Spleen (tissue), 11 donors: ENCODE data around the gene DSTYK. TPM values are rescaled to one million over a fixed set of nuclear protein-coding genes. Genes with fewer than 3 reads are reported as not detected.

Experiments used
- DNase-seq: peaks from one replicate; pipeline ENCODE4 v3.0.0-alpha.2; 2020
- H3K27ac ChIP-seq, 8 donors: fragments of 200-600 bp; sonication (generic) in 7 of 8; 1 replicate in 4 of 8; 2 replicates in 4 of 8; pipeline versions ENCODE4 v1.5.0 to v1.8.0; 2016 to 2021; ENCODE audit warnings: inconsistent platforms in 4 of 8, mild to moderate bottlenecking in 4 of 8, moderate library complexity in 1 of 8
- H3K27me3 ChIP-seq, 7 donors: fragments of 200-600 bp; sonication (generic) in 6 of 7; replicated peaks in 1 of 7; 1 replicate in 4 of 7; 2 replicates in 3 of 7; pipeline versions ENCODE4 v1.5.0 to v1.8.0; 2016 to 2021; ENCODE audit warnings: inconsistent platforms in 3 of 7, mild to moderate bottlenecking in 1 of 7
- H3K36me3 ChIP-seq, 6 donors: fragments of 200-600 bp; sonication (generic) in 5 of 6; 1 replicate in 4 of 6; 2 replicates in 2 of 6; pipeline versions ENCODE4 v1.5.0 to v1.8.0; 2016 to 2021; ENCODE audit warnings: inconsistent platforms in 2 of 6
- H3K4me1 ChIP-seq, 6 donors: fragments of 200-600 bp; sonication (generic) in 5 of 6; 1 replicate in 3 of 6; 2 replicates in 3 of 6; pipeline versions ENCODE4 v1.5.0 to v1.8.0; 2016 to 2021; ENCODE audit warnings: inconsistent platforms in 3 of 6
- H3K4me3 ChIP-seq, 8 donors: fragments of 200-600 bp; sonication (generic) in 7 of 8; 1 replicate in 4 of 8; 2 replicates in 4 of 8; pipeline versions ENCODE4 v1.5.0 to v1.8.0; 2016 to 2021; ENCODE audit warnings: inconsistent platforms in 4 of 8, mild to moderate bottlenecking in 4 of 8, moderate library complexity in 2 of 8
- H3K9me3 ChIP-seq, 8 donors: fragments of 200-600 bp; sonication (generic) in 7 of 8; 1 replicate in 4 of 8; 2 replicates in 4 of 8; pipeline versions ENCODE4 v1.5.0 to v1.8.0; 2016 to 2021; ENCODE audit warnings: inconsistent platforms in 4 of 8
- CTCF ChIP-seq, 11 experiments: fragments of 200-600 bp in 7 of 11; fragments of 450-650 bp in 4 of 11; sonication (generic) in 4 of 11; IDR thresholded peaks in 8 of 11; conservative IDR thresholded peaks in 3 of 11; 1 replicate in 7 of 11; 2 replicates in 4 of 11; pipeline versions ENCODE4 v1.4.0 to v1.8.0; 2016 to 2021; ENCODE audit warnings: antibody characterized with exemption in 11 of 11, inconsistent platforms in 4 of 11, mild to moderate bottlenecking in 1 of 11
- POLR2A ChIP-seq, 3 donors: fragments of 450-650 bp; IDR thresholded peaks; one replicate each; pipeline ENCODE4 v1.5.1; 2017; ENCODE audit warnings: antibody characterized with exemption in 3 of 3, mild to moderate bottlenecking in 1 of 3
- POLR2AphosphoS5 ChIP-seq, 3 donors: sonication (generic); formaldehyde crosslinking; IDR thresholded peaks; one replicate each; pipeline ENCODE4 v1.5.1; 2017; ENCODE audit warnings: antibody characterized with exemption in 3 of 3
- WGBS, 5 donors: extraction: QIAGEN DNeasy Blood & Tissue Kit in 3 of 5; methylation state at CpG; one replicate each; pipeline versions ENCODE4 v1.1.5 to v1.1.7; 2013 to 2018; 5-methylcytosine and 5-hydroxymethylcytosine counted together
- intact Hi-C: fragments of 100-400 bp; cut with DNase I; formaldehyde crosslinking; loops from one replicate; pipeline ENCODE4 v1.15.0; 2023; ENCODE audit warnings: low total_unique reads
- polyA plus RNA-seq, 3 donors: library from polyadenylated mRNA; stranded (reverse); fragments of 200-250 nt; gene quantifications; one replicate each; pipeline ENCODE4 v1.2.1, GENCODE V29; 2013
- total RNA-seq, 7 donors: library from RNA; depleted of rRNA in 3 of 7; stranded (reverse); fragments of >200 nt in 3 of 7; fragmentation: NEBNext Ultra II Directional in 4 of 7; extraction: Animal tissue kit (Norgen Biotek cat#: 25700) in 4 of 7; gene quantifications; one replicate each; pipeline versions ENCODE4 v1.1.0 to v1.2.1, GENCODE V29; 2016 to 2021
- donor health status: healthy with polysubstance abuse.
- donor health status: DM: no; HTN: no; CAD: no; lungs with moderate emphysema.
- donor health status: DM: no; HTN: no; CAD: no.
- donor health status: Bipolar disorder and iron deficiency.
- donor health status: healthy.
- donor health status: DM: no; HTN: no; CAD: no.
- donor health status: DM: yes; HTN: yes; CAD: no.

Gene DSTYK
- total and polyA plus RNA-seq, 10 donors: 2.2 to 24.3 (median 16.1) TPM

- intact Hi-C loops: loop anchor here (10.0 kb wide), 1 partner anchor 96 kb away; the partner anchor contains the start of gene RBBP5
- Histone ChIP-seq H3K4me3 (no peak overlapping the region), H3K36me3 (no peaks in the 10 kb centered on the region), H3K9me3 (no peaks in the 10 kb centered on the region), H3K27ac (no peak overlapping the region), H3K27me3 (peaks cover 0 to 14% (median 0%) of the 10 kb centered on the region in 7 donors), H3K4me1 (peaks cover 0 to under 1% (median 0%) of the 10 kb centered on the region in 6 donors)
- DNase-seq: no peak
- WGBS, 5 donors: 53 to 71% (median 61%) methylated on average over 2 of the region's 2 CpGs
- TF ChIP-seq POLR2AphosphoS5 (IDR thresholded peaks at IDR 0.05) (no peak), POLR2A (IDR thresholded peaks at IDR 0.05) (no peak), CTCF (IDR thresholded peaks at IDR 0.05 in 8 of 11, conservative IDR thresholded peaks at IDR 0.05 in 3 of 11) (no peak)
These were observed 8.9 kb upstream of the DSTYK start for GRCh38 chr1:205220421-205220820.

- intact Hi-C loops: no loop called here
- H3K27ac ChIP-seq: no peak overlapping the region
- no peaks in the 10 kb centered on the region for H3K9me3 ChIP-seq
- no peaks in the 10 kb centered on the region for H3K36me3 ChIP-seq
- no peak overlapping the region for H3K4me3 ChIP-seq
- WGBS, 5 donors: 59 to 97% (median 89%) methylated on average over 3 of the region's 3 CpGs
- peaks cover 0 to 20% (median 7%) of the 10 kb centered on the region in 6 donors for H3K4me1 ChIP-seq
- peaks cover 0 to 14% (median 0%) of the 10 kb centered on the region in 7 donors for H3K27me3 ChIP-seq
- DNase-seq: no peak
- TF ChIP-seq POLR2AphosphoS5 (IDR thresholded peaks at IDR 0.05): no peak
- no peak for TF ChIP-seq CTCF (IDR thresholded peaks at IDR 0.05 in 8 of 11, conservative IDR thresholded peaks at IDR 0.05 in 3 of 11)
- TF ChIP-seq POLR2A (IDR thresholded peaks at IDR 0.05): no peak
These were observed 5.9 kb upstream of the DSTYK start for GRCh38 chr1:205217418-205217817.

GRCh38 chr1:205216588-205216987, 5.1 kb upstream of the DSTYK start:
- no peak overlapping the region for H3K4me3 ChIP-seq
- no peak overlapping the region for H3K27ac ChIP-seq
- DNase-seq: no peak
- H3K36me3 ChIP-seq: no peaks in the 10 kb centered on the region
- no peaks in the 10 kb centered on the region for H3K9me3 ChIP-seq
- 83 to 96% (median 92%) methylated on average over 4 of the region's 4 CpGs for WGBS, 5 donors
- intact Hi-C loops: no loop called here
- TF ChIP-seq POLR2A (IDR thresholded peaks at IDR 0.05): no peak
- TF ChIP-seq POLR2AphosphoS5 (IDR thresholded peaks at IDR 0.05): no peak
- TF ChIP-seq CTCF (IDR thresholded peaks at IDR 0.05 in 8 of 11, conservative IDR thresholded peaks at IDR 0.05 in 3 of 11): no peak
- peaks cover 0 to 14% (median 0%) of the 10 kb centered on the region in 7 donors for H3K27me3 ChIP-seq
- peaks cover 0 to 28% (median 14%) of the 10 kb centered on the region in 6 donors for H3K4me1 ChIP-seq

GRCh38 chr1:205214756-205215155, 3.3 kb upstream of the DSTYK start:
- WGBS, 5 donors: 15 to 38% (median 18%) methylated on average over 1 of the region's 1 CpG
- Histone ChIP-seq H3K27ac (peak overlapping the region in 2 of 8 donors; percentile 19 to 41), H3K4me3 (peak overlapping the region in 1 of 8 donors; percentile 14), H3K4me1 (peaks cover 4 to 39% (median 22%) of the 10 kb centered on the region in 6 donors), H3K9me3 (no peaks in the 10 kb centered on the region), H3K27me3 (peaks cover 0 to 8% (median 0%) of the 10 kb centered on the region in 7 donors), H3K36me3 (no peaks in the 10 kb centered on the region)
- no peak for TF ChIP-seq POLR2A (IDR thresholded peaks at IDR 0.05)
- no peak for TF ChIP-seq POLR2AphosphoS5 (IDR thresholded peaks at IDR 0.05)
- TF ChIP-seq CTCF (IDR thresholded peaks at IDR 0.05 in 8 of 11, conservative IDR thresholded peaks at IDR 0.05 in 3 of 11): no peak
- intact Hi-C loops: no loop called here
- DNase-seq: no peak
